Stimulated activated CD4-positive, alpha-beta T cell treated with anti-CD3 and anti-CD28 coated beads, Interleukin-15, amount 100 ng/mL, for 24 hours (primary cell): ENCODE results near the gene BTRC.
A peak's percentile ranks its signal among the peaks of the same experiment; 100 is the strongest.
"Not testable (repeated sequence)": the region's sequence is repeated elsewhere in the genome, so short reads cannot be mapped to it uniquely, and the experiment has no call there.

ENCODE experiments used
- DNase-seq: peaks from one replicate; pipeline ENCODE4 v3.0.0-alpha.2; 2020

Gene BTRC

GRCh38 chr10:101351017-101351416 lies 2.9 kb upstream of the BTRC start:
- no peak for DNase-seq

GRCh38 chr10:101351477-101351876 lies 2.5 kb upstream of the BTRC start:
- no peak for DNase-seq

GRCh38 chr10:101352857-101353256 lies 1.1 kb upstream of the BTRC start:
- not testable (repeated sequence) for DNase-seq

- DNase-seq = peak; percentile 63
Observed at GRCh38 chr10:101354328-101355071, 535 bp downstream of the BTRC start.

GRCh38 chr10:101355072-101355706 lies 1.2 kb downstream of the BTRC start:
- no peak for DNase-seq

GRCh38 chr10:101356132-101356531 lies 2.2 kb downstream of the BTRC start:
- DNase-seq = no peak

GRCh38 chr10:101357958-101358357 lies 4.0 kb downstream of the BTRC start:
- DNase-seq = no peak

GRCh38 chr10:101358706-101359300 lies 4.8 kb downstream of the BTRC start:
- no peak for DNase-seq

GRCh38 chr10:101360090-101360489 lies 6.1 kb downstream of the BTRC start:
- DNase-seq = not testable (repeated sequence)

- DNase-seq = not testable (repeated sequence)
Observed at GRCh38 chr10:101360841-101361240, 6.9 kb downstream of the BTRC start.

- no peak for DNase-seq
Observed at GRCh38 chr10:101363850-101364400, 10.0 kb downstream of the BTRC start.

GRCh38 chr10:101364721-101365120 lies 10.8 kb downstream of the BTRC start:
- no peak for DNase-seq

GRCh38 chr10:101367569-101368453 lies 13.8 kb downstream of the BTRC start:
- peak; percentile 7 for DNase-seq

GRCh38 chr10:101373063-101373462 lies 19.1 kb downstream of the BTRC start:
- no peak for DNase-seq

- not testable (repeated sequence) for DNase-seq
Observed at GRCh38 chr10:101373993-101374392, 20.0 kb downstream of the BTRC start.

GRCh38 chr10:101375076-101375475 lies 21.1 kb downstream of the BTRC start:
- no peak for DNase-seq

GRCh38 chr10:101379663-101380352 lies 25.8 kb downstream of the BTRC start:
- no peak for DNase-seq

GRCh38 chr10:101380353-101381017 lies 26.5 kb downstream of the BTRC start:
- peak; percentile 4 for DNase-seq

GRCh38 chr10:101385866-101386658 lies 32.1 kb downstream of the BTRC start:
- DNase-seq = no peak

- DNase-seq = no peak
Observed at GRCh38 chr10:101386659-101387259, 32.8 kb downstream of the BTRC start.
